Testis (tissue), 2 donors: ENCODE measurements around the gene IPP.

Experiments
- CTCF ChIP-seq, 3 experiments: fragments of 450-650 bp in 2 of 3; fragments of 200-600 bp in 1 of 3; sonication (generic) in 1 of 3; IDR thresholded peaks; one replicate each; pipeline ENCODE4 v1.5.1; 2016 to 2019; ENCODE audit warnings: antibody characterized with exemption in 3 of 3, mild to moderate bottlenecking in 2 of 3, moderate library complexity in 1 of 3
- POLR2A ChIP-seq: fragments of 450-650 bp; IDR thresholded peaks from one replicate; pipeline ENCODE4 v1.6.1; 2017; ENCODE audit warnings: antibody characterized with exemption, mild to moderate bottlenecking, moderate library complexity

DNA sequence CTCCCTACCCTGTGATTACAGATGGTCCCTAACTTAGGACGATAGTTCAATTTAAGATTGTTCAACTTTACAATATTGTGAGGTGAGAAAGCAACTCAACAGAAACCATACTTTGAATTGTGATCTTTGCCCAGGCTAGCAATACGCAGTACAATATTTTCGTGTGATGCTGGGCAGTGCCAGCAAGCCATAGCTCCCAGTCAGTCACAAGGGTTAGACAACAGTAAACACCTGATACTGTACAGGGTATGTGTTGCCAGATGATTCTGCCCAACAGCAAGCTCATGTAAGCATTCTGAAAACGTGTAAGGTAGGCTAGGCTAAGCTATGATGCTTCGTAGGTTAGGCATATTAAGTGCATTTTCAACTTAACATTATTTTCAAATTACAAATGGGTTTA, 76.0 kb downstream of the IPP start:
- TF ChIP-seq CTCF (IDR thresholded peaks at IDR 0.05) (no peak), POLR2A (no peak)
